ENCODE measurements around the gene ALPI. TPM values are rescaled to one million over a fixed set of nuclear protein-coding genes. Genes with fewer than 3 reads are reported as not detected.

The ALPI gene
- total and polyA plus RNA-seq, 10 of the 15 experiments (the other 5 are each of a cell fraction or from before 2014, with no cell fraction given), result not detected

DNA sequence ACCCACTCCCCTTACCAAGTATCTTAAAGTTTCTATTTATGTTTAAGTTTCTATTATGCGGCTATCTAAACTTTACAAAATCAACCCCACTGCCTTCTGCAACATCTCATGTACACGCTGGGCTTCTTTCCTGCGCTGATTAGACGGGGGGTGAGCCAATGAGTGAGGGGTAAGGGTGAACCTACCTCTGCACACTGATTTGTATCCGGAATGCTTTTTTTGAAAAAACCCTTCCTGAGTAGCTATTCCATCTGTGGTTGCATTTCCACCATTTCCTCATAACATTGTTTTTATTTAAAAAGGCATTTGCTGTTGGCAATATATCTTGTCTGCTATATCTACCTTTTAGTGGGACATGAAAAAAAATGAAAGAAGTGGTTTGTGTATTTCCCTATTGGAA, 43.0 kb upstream of the ALPI start:
- SMC1A ChIA-PET (ENCODE audit: uncharacterized antibody, unreplicated experiment), result no interaction called here
- BruUV-seq (replicated peaks), result no TSS peak
- H3K9ac ChIP-seq (ENCODE audit: control insufficient read depth, insufficient read depth, low read length), result no peak overlapping the region
- no peaks in the 10 kb centered on the region for H3K9me3 ChIP-seq (replicated peaks; ENCODE audit: control insufficient read depth, insufficient read depth, low read length)
- no peak overlapping the region for H2AFZ ChIP-seq (ENCODE audit: control insufficient read depth, low read depth, low read length)
- ATAC-seq, result no peak
- no peak for TF ChIP-seq ZZZ3 (IDR thresholded peaks at IDR 0.05; ENCODE audit: control insufficient read depth, insufficient read length, low read depth)
- TF ChIP-seq TBL1XR1 (IDR thresholded peaks at IDR 0.05; ENCODE audit: low read depth, low read length), result no peak
- TF ChIP-seq RUNX3 (IDR thresholded peaks at IDR 0.05; ENCODE audit: low read length), result 0 out of 2 replicates have a peak, but pooled peaks have one; percentile 5
- 0 out of 2 replicates have a peak, but pooled peaks have one; percentile 17 for TF ChIP-seq MEF2A (IDR thresholded peaks at IDR 0.05; ENCODE audit: insufficient read depth, low read depth, low read length)
- TF ChIP-seq STAT3 (IDR thresholded peaks at IDR 0.05; ENCODE audit: low read depth, low read length), result no peak
- no peak for TF ChIP-seq SMAD5 (IDR thresholded peaks at IDR 0.05; ENCODE audit: low read depth)
- no peak for TF ChIP-seq CHD2 (IDR thresholded peaks at IDR 0.05; ENCODE audit: borderline replicate concordance, low read depth, low read length)
- TF ChIP-seq, protein P1, sequence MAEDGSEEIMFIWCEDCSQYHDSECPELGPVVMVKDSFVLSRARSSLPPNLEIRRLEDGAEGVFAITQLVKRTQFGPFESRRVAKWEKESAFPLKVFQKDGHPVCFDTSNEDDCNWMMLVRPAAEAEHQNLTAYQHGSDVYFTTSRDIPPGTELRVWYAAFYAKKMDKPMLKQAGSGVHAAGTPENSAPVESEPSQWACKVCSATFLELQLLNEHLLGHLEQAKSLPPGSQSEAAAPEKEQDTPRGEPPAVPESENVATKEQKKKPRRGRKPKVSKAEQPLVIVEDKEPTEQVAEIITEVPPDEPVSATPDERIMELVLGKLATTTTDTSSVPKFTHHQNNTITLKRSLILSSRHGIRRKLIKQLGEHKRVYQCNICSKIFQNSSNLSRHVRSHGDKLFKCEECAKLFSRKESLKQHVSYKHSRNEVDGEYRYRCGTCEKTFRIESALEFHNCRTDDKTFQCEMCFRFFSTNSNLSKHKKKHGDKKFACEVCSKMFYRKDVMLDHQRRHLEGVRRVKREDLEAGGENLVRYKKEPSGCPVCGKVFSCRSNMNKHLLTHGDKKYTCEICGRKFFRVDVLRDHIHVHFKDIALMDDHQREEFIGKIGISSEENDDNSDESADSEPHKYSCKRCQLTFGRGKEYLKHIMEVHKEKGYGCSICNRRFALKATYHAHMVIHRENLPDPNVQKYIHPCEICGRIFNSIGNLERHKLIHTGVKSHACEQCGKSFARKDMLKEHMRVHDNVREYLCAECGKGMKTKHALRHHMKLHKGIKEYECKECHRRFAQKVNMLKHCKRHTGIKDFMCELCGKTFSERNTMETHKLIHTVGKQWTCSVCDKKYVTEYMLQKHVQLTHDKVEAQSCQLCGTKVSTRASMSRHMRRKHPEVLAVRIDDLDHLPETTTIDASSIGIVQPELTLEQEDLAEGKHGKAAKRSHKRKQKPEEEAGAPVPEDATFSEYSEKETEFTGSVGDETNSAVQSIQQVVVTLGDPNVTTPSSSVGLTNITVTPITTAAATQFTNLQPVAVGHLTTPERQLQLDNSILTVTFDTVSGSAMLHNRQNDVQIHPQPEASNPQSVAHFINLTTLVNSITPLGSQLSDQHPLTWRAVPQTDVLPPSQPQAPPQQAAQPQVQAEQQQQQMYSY (CRISPR knock-in tag; IDR thresholded peaks at IDR 0.05), result no peak
- TF ChIP-seq NKRF (conservative IDR thresholded peaks at IDR 0.05), result no peak
- no peaks in the 10 kb centered on the region for H4K20me1 ChIP-seq (ENCODE audit: control insufficient read depth, insufficient read depth)
- peaks cover 8% of the 10 kb centered on the region for H3K4me1 ChIP-seq (ENCODE audit: control insufficient read depth, insufficient read depth, low read length)
- WGBS (ENCODE audit: insufficient coverage, insufficient replicate concordance, low lambda C conversion rate, missing lambda C conversion rate), result 27% methylated on average over 5 of the region's 5 CpGs
- no peaks in the 10 kb centered on the region for H3K79me2 ChIP-seq (ENCODE audit: control insufficient read depth, insufficient read depth, low read length)
- RAD21 ChIA-PET (ENCODE audit: unreplicated experiment), result no interaction called here
- no peak overlapping the region for H3K4me3 ChIP-seq
- POLR2A ChIA-PET, result interaction anchor here (0.5 kb wide), 1 partner anchor 625 kb away, joined by 3 read pairs; no protein-coding TSS in a partner anchor
- peak overlapping the region; percentile 48 for H3K4me2 ChIP-seq (ENCODE audit: control insufficient read depth, insufficient read depth)
- no peak overlapping the region for H3K27ac ChIP-seq (ENCODE audit: control insufficient read depth, insufficient read depth)
- no peak for FAIRE-seq
- H3K27me3 ChIP-seq (replicated peaks in 1 of 2; ENCODE audit: control insufficient read depth in 2 of 2, insufficient read depth in 2 of 2, low read length in 1 of 2), result peaks cover 0 to 2% of the 10 kb centered on the region in 2 experiments; a peak in 3 of 4 replicates
- intact Hi-C loops (cut with micrococcal nuclease; ENCODE audit: unreplicated experiment) (no loop called here), in situ Hi-C loops (cut with MboI) (no loop called here)
- CTCF ChIA-PET, result interaction anchor here (1.0 to 1.5 kb wide), 2 partner anchors 26 to 28 kb away, joined by 3 read pairs; no protein-coding TSS in a partner anchor
- no peaks in the 10 kb centered on the region for H3K36me3 ChIP-seq (ENCODE audit: control insufficient read depth in 2 of 2, insufficient read depth in 2 of 2, low read length in 1 of 2)
- no peak for DNase-seq (ENCODE audit: low read depth, low spot score)
